Adrenal gland (tissue), 5 donors: ENCODE measurements around the gene DPP8.

Experiments used
- CTCF ChIP-seq, 6 experiments: fragments of 450-650 bp in 4 of 6; fragments of 200-600 bp in 2 of 6; sonication (generic) in 1 of 6; IDR thresholded peaks; 1 replicate in 5 of 6; 2 replicates in 1 of 6; pipeline versions ENCODE4 v1.5.1 to v1.8.0; 2016 to 2021; ENCODE audit warnings: antibody characterized with exemption in 6 of 6, mild to moderate bottlenecking in 2 of 6, moderate library complexity in 1 of 6
- POLR2A ChIP-seq, 2 donors: fragments of 450-650 bp; IDR thresholded peaks; one replicate each; pipeline ENCODE4 v1.6.1; 2017; ENCODE audit warnings: antibody characterized with exemption in 2 of 2, mild to moderate bottlenecking in 2 of 2, moderate library complexity in 1 of 2
- donor health status: DM: no; HTN: no; CAD: no.

GRCh38 chr15:65412556-65412955 is 104.9 kb downstream of the DPP8 start:
- TF ChIP-seq CTCF (IDR thresholded peaks at IDR 0.05), result no peak
- no peak for TF ChIP-seq POLR2A (IDR thresholded peaks at IDR 0.05)
